Right lobe of liver (tissue), 6 donors: Measurements from ENCODE around the gene RWDD1. TPM values are rescaled to one million over a fixed set of nuclear protein-coding genes. Genes with fewer than 3 reads are reported as not detected.
A peak's percentile ranks its signal among the peaks of the same experiment; 100 is the strongest.

Source experiments
- ATAC-seq, 4 donors: fragments of 200-7000 bp; cut with Tn5 transposase; one replicate each; pipeline ENCODE4 v1.9.1; 2020; ENCODE audit warnings: mild to moderate bottlenecking in 4 of 4, moderate library complexity in 4 of 4
- DNase-seq, 3 donors: peaks; one replicate each; pipeline ENCODE4 v3.0.0-alpha.2; 2020
- H3K27ac ChIP-seq, 3 donors: fragments of 200-600 bp; one replicate each; pipeline ENCODE4 v1.8.0; 2022
- H3K27me3 ChIP-seq, 2 donors: fragments of 200-600 bp; one replicate each; pipeline ENCODE4 v1.8.0; 2022
- H3K36me3 ChIP-seq, 4 donors: fragments of 200-600 bp; sonication (generic) in 1 of 4; one replicate each; pipeline versions ENCODE4 v1.5.1 to v1.8.0; 2017 to 2022; ENCODE audit warnings: control low read depth in 1 of 4
- H3K4me1 ChIP-seq, 4 donors: fragments of 200-600 bp; sonication (generic) in 1 of 4; one replicate each; pipeline versions ENCODE4 v1.5.1 to v1.8.0; 2017 to 2022; ENCODE audit warnings: control low read depth in 1 of 4
- H3K4me3 ChIP-seq, 3 donors: fragments of 200-600 bp; one replicate each; pipeline ENCODE4 v1.8.0; 2022
- H3K9me3 ChIP-seq, 4 donors: fragments of 200-600 bp; sonication (generic) in 1 of 4; one replicate each; pipeline versions ENCODE4 v1.5.1 to v1.8.0; 2017 to 2022; ENCODE audit warnings: control low read depth in 1 of 4
- POLR2A ChIP-seq: fragments of 450-650 bp; IDR thresholded peaks from one replicate; pipeline ENCODE4 v1.6.1; 2017; ENCODE audit warnings: antibody characterized with exemption, mild to moderate bottlenecking
- WGBS: methylation state at CpG from one replicate; pipeline ENCODE4 v1.1.6; 2018; ENCODE audit warnings: low coverage, low lambda C conversion rate; ENCODE audit not compliant: insufficient coverage; ENCODE audit errors: missing lambda C conversion rate; 5-methylcytosine and 5-hydroxymethylcytosine counted together
- intact Hi-C, 2 donors: fragments of 100-400 bp; cut with DNase I; formaldehyde crosslinking; loops; one replicate each; pipeline versions ENCODE4 v1.11.2 to v1.14.1; 2022
- total RNA-seq, 6 experiments: library from RNA; depleted of rRNA in 2 of 6; stranded (reverse); fragments of >200 nt in 2 of 6; fragmentation: NEBNext Ultra II Directional in 3 of 6; extraction: Animal tissue kit (Norgen Biotek cat#: 25700) in 3 of 6; gene quantifications; one replicate each; pipeline versions ENCODE4 v1.1.0 to v1.2.4, GENCODE V29; 2016 to 2023
- TF ChIP-seq, protein P1 (sequence below), 4 donors: fragments of 200-600 bp in 3 of 4; fragments of 450-650 bp in 1 of 4; IDR thresholded peaks; one replicate each; pipeline versions ENCODE4 v1.5.1 to v1.8.0; 2016 to 2022; ENCODE audit warnings: antibody characterized with exemption in 4 of 4, mild to moderate bottlenecking in 2 of 4
- donor health status: DM: no; HTN: yes; CAD: no.
- donor health status: DM: no; HTN: no; CAD: no.
- donor health status: DM: no; HTN: no; CAD: no.
- donor health status: DM: no; HTN: yes; CAD: no.
- donor health status: DM: no; HTN: yes; CAD: no.

The RWDD1 gene
- total RNA-seq, 6 experiments from 2014 or later: 14.8 to 22.1 (median 21.2) TPM

- no peaks in the 10 kb centered on the region for H3K36me3 ChIP-seq
- H3K4me3 ChIP-seq: no peak within 1 kb of the TSS
- H3K9me3 ChIP-seq: no peaks in the 10 kb centered on the region
- DNase-seq (no peak), ATAC-seq (no peak)
- no peaks in the 10 kb centered on the region for H3K27me3 ChIP-seq
- H3K4me1 ChIP-seq: peaks cover 0 to 5% (median 0%) of the 10 kb centered on the region in 4 donors
- 61% methylated on average over 4 of the region's 4 CpGs for WGBS
- H3K27ac ChIP-seq: no peak within 1 kb of the TSS
- intact Hi-C loops: no loop called here
- TF ChIP-seq, protein P1, sequence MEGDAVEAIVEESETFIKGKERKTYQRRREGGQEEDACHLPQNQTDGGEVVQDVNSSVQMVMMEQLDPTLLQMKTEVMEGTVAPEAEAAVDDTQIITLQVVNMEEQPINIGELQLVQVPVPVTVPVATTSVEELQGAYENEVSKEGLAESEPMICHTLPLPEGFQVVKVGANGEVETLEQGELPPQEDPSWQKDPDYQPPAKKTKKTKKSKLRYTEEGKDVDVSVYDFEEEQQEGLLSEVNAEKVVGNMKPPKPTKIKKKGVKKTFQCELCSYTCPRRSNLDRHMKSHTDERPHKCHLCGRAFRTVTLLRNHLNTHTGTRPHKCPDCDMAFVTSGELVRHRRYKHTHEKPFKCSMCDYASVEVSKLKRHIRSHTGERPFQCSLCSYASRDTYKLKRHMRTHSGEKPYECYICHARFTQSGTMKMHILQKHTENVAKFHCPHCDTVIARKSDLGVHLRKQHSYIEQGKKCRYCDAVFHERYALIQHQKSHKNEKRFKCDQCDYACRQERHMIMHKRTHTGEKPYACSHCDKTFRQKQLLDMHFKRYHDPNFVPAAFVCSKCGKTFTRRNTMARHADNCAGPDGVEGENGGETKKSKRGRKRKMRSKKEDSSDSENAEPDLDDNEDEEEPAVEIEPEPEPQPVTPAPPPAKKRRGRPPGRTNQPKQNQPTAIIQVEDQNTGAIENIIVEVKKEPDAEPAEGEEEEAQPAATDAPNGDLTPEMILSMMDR (IDR thresholded peaks at IDR 0.05): no peak
- no peak for TF ChIP-seq POLR2A
These were observed 25.7 kb upstream of the RWDD1 start, which contains the start of gene TRAPPC3L for GRCh38 chr6:116545651-116546050. Gene TRAPPC3L, minus strand, starts transcription at chr6:116545684. Its CDS starts 170 bp downstream, at chr6:116545514.

GRCh38 chr6:116547358-116547757 lies 23.9 kb upstream of the RWDD1 start:
- no peak for DNase-seq
- no peak for ATAC-seq
- Histone ChIP-seq H3K4me3 (no peak overlapping the region), H3K36me3 (no peaks in the 10 kb centered on the region), H3K4me1 (peaks cover 0 to 5% (median 0%) of the 10 kb centered on the region in 4 donors), H3K9me3 (no peaks in the 10 kb centered on the region), H3K27me3 (no peaks in the 10 kb centered on the region), H3K27ac (no peak overlapping the region)
- WGBS: 94% methylated on average over 4 of the region's 6 CpGs
- intact Hi-C loops: no loop called here
- TF ChIP-seq, protein P1 (IDR thresholded peaks at IDR 0.05): no peak

- DNase-seq (peak in 2 of 3 donors; percentile 22 to 71), ATAC-seq (peak; percentile 83 to 98 (median 94))
- intact Hi-C loops: no loop called here
- 30% methylated on average over 4 of the region's 4 CpGs for WGBS
- no peak overlapping the region for H3K4me3 ChIP-seq
- no peaks in the 10 kb centered on the region for H3K36me3 ChIP-seq
- no peaks in the 10 kb centered on the region for H3K27me3 ChIP-seq
- TF ChIP-seq, protein P1 (IDR thresholded peaks at IDR 0.05): no peak
- no peak for TF ChIP-seq POLR2A
- peak overlapping the region in 1 of 3 donors; percentile 37 for H3K27ac ChIP-seq
- H3K4me1 ChIP-seq: peaks cover 0 to 5% (median 0%) of the 10 kb centered on the region in 4 donors
- H3K9me3 ChIP-seq: no peaks in the 10 kb centered on the region
These were observed 20.5 kb upstream of the RWDD1 start for GRCh38 chr6:116550796-116551195.

- no peak within 1 kb of the TSS for H3K4me3 ChIP-seq
- H3K36me3 ChIP-seq: no peaks in the 10 kb centered on the region
- no peaks in the 10 kb centered on the region for H3K9me3 ChIP-seq
- H3K27ac ChIP-seq: no peak within 1 kb of the TSS
- peaks cover 0 to 5% (median 0%) of the 10 kb centered on the region in 4 donors for H3K4me1 ChIP-seq
- intact Hi-C loops: no loop called here
- ATAC-seq (no peak), DNase-seq (no peak)
- no peaks in the 10 kb centered on the region for H3K27me3 ChIP-seq
- no peak for TF ChIP-seq POLR2A
- TF ChIP-seq, protein P1 (IDR thresholded peaks at IDR 0.05): no peak
These were observed 17.9 kb upstream of the RWDD1 start, which contains the start of gene CALHM4 for GRCh38 chr6:116553451-116553850. Gene CALHM4, plus strand, starts transcription at chr6:116553751. Its CDS starts 43 bp downstream, at chr6:116553794.

DNA sequence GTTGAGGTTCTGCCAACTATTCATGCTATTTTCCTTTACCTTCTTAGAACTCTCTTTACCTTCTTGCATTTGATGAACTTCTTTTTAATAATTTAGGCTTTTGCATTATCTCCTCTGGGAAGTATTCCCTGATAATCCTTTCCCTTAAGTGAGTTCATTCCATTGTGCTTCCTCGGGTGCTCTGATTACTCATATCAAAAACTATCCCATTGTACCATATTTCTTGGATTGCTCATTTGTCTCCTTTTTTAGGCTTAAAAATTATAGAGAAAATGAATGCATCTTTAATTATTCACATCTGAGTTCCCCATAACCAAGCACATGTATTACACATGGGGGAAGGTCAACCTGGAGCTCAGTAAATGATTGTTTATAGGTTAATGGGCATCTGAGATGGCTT lies 15.2 kb upstream of the RWDD1 start:
- H3K4me1 ChIP-seq: peaks cover 0 to 4% (median 0%) of the 10 kb centered on the region in 4 donors
- intact Hi-C loops: no loop called here
- no peak overlapping the region for H3K27ac ChIP-seq
- no peak for DNase-seq
- H3K27me3 ChIP-seq: no peaks in the 10 kb centered on the region
- no peaks in the 10 kb centered on the region for H3K36me3 ChIP-seq
- TF ChIP-seq, protein P1 (IDR thresholded peaks at IDR 0.05): no peak
- no peak for TF ChIP-seq POLR2A
- no peaks in the 10 kb centered on the region for H3K9me3 ChIP-seq
- ATAC-seq: no peak
- WGBS: 84% methylated on average over 1 of the region's 1 CpG
- H3K4me3 ChIP-seq: no peak overlapping the region
